Hepatocyte (in vitro differentiated cells): Measurements from ENCODE around the gene LMBRD2.

ENCODE experiments used
- EZH2 ChIP-seq: fragments of 200-600 bp; sonication (generic); IDR thresholded peaks from 2 replicates; pipeline ENCODE4 v1.6.1; 2016; ENCODE audit warnings: antibody characterized with exemption, mild to moderate bottlenecking, borderline replicate concordance
- EZH2phosphoT487 ChIP-seq: fragments of 200-600 bp; sonication (generic); IDR thresholded peaks from one replicate; pipeline ENCODE4 v1.6.1; 2018; ENCODE audit warnings: antibody characterized with exemption, mild to moderate bottlenecking, low read depth, moderate library complexity; ENCODE audit not compliant: unreplicated experiment, severe bottlenecking
- TF ChIP-seq, protein P1 (sequence below): fragments of 200-600 bp; sonication (generic); IDR thresholded peaks from 2 replicates; pipeline ENCODE4 v1.5.1; 2016; ENCODE audit warnings: antibody characterized with exemption, mild to moderate bottlenecking; ENCODE audit not compliant: poor library complexity

DNA sequence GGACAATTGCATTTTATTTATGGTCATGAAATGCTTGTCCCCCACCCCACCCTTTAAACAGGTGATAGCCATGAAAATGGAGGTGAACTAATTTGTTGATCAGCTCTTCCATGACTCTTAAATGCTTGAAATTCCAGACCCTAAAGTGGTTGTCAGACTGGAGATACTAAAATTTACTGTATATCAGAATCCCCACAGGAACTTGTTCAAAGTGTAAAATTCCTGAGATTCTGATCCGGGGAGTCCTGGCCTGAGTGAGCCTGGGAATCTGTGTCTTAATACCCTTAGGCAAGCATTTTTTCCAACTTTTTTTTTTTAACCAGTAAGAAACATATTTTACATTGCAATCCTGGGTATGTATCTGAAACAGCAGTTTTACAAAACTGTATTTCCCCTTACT lies 4.9 kb upstream of the LMBRD2 start:
- TF ChIP-seq, protein P1, sequence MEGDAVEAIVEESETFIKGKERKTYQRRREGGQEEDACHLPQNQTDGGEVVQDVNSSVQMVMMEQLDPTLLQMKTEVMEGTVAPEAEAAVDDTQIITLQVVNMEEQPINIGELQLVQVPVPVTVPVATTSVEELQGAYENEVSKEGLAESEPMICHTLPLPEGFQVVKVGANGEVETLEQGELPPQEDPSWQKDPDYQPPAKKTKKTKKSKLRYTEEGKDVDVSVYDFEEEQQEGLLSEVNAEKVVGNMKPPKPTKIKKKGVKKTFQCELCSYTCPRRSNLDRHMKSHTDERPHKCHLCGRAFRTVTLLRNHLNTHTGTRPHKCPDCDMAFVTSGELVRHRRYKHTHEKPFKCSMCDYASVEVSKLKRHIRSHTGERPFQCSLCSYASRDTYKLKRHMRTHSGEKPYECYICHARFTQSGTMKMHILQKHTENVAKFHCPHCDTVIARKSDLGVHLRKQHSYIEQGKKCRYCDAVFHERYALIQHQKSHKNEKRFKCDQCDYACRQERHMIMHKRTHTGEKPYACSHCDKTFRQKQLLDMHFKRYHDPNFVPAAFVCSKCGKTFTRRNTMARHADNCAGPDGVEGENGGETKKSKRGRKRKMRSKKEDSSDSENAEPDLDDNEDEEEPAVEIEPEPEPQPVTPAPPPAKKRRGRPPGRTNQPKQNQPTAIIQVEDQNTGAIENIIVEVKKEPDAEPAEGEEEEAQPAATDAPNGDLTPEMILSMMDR = no peak
- TF ChIP-seq EZH2 (no peak), EZH2phosphoT487 (no peak)
